Activated CD4-positive, CD25-positive, alpha-beta regulatory T cell treated with anti-CD3 and anti-CD28 coated beads, Interleukin-2, amount 50 U/mL, for 24 hours (primary cell): ENCODE results near the gene CEMIP2.
A peak's percentile ranks its signal among the peaks of the same experiment; 100 is the strongest.
"Not testable (repeated sequence)": the region's sequence is repeated elsewhere in the genome, so short reads cannot be mapped to it uniquely, and the experiment has no call there.

Source experiments
- ATAC-seq, 2 donors: fragments of 150-1000 bp; cut with Tn5 transposase; one replicate each; pipeline ENCODE4 v1.10.0; 2021; ENCODE audit warnings: mild to moderate bottlenecking in 1 of 2, moderate library complexity in 1 of 2

CEMIP2 gene

GRCh38 chr9:71675105-71675856, 93.0 kb downstream of the CEMIP2 start:
- ATAC-seq: no peak

- no peak for ATAC-seq
These were observed 95.7 kb downstream of the CEMIP2 start for GRCh38 chr9:71672573-71672972.

GRCh38 chr9:71671289-71671688, 97.0 kb downstream of the CEMIP2 start:
- no peak for ATAC-seq

GRCh38 chr9:71670121-71670520, 98.2 kb downstream of the CEMIP2 start:
- ATAC-seq: no peak

GRCh38 chr9:71669284-71669995, 98.9 kb downstream of the CEMIP2 start:
- no peak for ATAC-seq

GRCh38 chr9:71668717-71669116, 99.6 kb downstream of the CEMIP2 start:
- no peak for ATAC-seq

GRCh38 chr9:71665247-71665646, 103.1 kb downstream of the CEMIP2 start:
- no peak for ATAC-seq

GRCh38 chr9:71664566-71664965, 103.7 kb downstream of the CEMIP2 start:
- no peak for ATAC-seq

- ATAC-seq: no peak
These were observed 104.3 kb downstream of the CEMIP2 start for GRCh38 chr9:71663931-71664459.

- ATAC-seq: no peak
These were observed 105.1 kb downstream of the CEMIP2 start for GRCh38 chr9:71663216-71663615.

GRCh38 chr9:71662082-71662481, 106.2 kb downstream of the CEMIP2 start:
- ATAC-seq: no peak

- not testable (repeated sequence) for ATAC-seq
These were observed 111.0 kb downstream of the CEMIP2 start for GRCh38 chr9:71657276-71657675.

- ATAC-seq: no peak
These were observed 111.8 kb downstream of the CEMIP2 start for GRCh38 chr9:71656496-71656895.

GRCh38 chr9:71655778-71656177, 112.5 kb downstream of the CEMIP2 start:
- ATAC-seq: no peak

- ATAC-seq: no peak
These were observed 113.2 kb downstream of the CEMIP2 start for GRCh38 chr9:71655141-71655540.

GRCh38 chr9:71652480-71652879, 115.8 kb downstream of the CEMIP2 start:
- ATAC-seq: no peak

GRCh38 chr9:71648453-71648852, 119.9 kb downstream of the CEMIP2 start:
- ATAC-seq: no peak

GRCh38 chr9:71647094-71647591, 121.2 kb downstream of the CEMIP2 start:
- ATAC-seq: no peak

- ATAC-seq: no peak
These were observed 122.2 kb downstream of the CEMIP2 start for GRCh38 chr9:71646131-71646530.

GRCh38 chr9:71644819-71645362, 123.4 kb downstream of the CEMIP2 start:
- no peak for ATAC-seq

- ATAC-seq: no peak
These were observed 125.0 kb downstream of the CEMIP2 start for GRCh38 chr9:71643330-71643729.

- ATAC-seq: no peak
These were observed 126.3 kb downstream of the CEMIP2 start for GRCh38 chr9:71642056-71642455.

- ATAC-seq: peak in 1 of 2 donors; percentile 17
These were observed 129.7 kb downstream of the CEMIP2 start for GRCh38 chr9:71638627-71639026.

- ATAC-seq: no peak
These were observed 130.4 kb downstream of the CEMIP2 start for GRCh38 chr9:71637926-71638325.
